Choroid plexus epithelial cell (primary cell): ENCODE data around the gene C1orf116.

ENCODE experiments used
- DNase-seq: peaks from one replicate; pipeline ENCODE4 v3.0.0-alpha.2; 2010; ENCODE audit warnings: low read depth
- H3K4me3 ChIP-seq: 2 replicates; pipeline ENCODE4 v1.5.1; 2011; ENCODE audit warnings: low read depth, mild to moderate bottlenecking, control low read depth, low read length, moderate library complexity
- TF ChIP-seq, protein P1 (sequence below): conservative IDR thresholded peaks from 2 replicates; pipeline ENCODE4 v1.5.1; 2011; ENCODE audit warnings: low read depth, mild to moderate bottlenecking, control low read depth, inconsistent platforms, low read length, moderate library complexity

C1orf116 gene

DNA sequence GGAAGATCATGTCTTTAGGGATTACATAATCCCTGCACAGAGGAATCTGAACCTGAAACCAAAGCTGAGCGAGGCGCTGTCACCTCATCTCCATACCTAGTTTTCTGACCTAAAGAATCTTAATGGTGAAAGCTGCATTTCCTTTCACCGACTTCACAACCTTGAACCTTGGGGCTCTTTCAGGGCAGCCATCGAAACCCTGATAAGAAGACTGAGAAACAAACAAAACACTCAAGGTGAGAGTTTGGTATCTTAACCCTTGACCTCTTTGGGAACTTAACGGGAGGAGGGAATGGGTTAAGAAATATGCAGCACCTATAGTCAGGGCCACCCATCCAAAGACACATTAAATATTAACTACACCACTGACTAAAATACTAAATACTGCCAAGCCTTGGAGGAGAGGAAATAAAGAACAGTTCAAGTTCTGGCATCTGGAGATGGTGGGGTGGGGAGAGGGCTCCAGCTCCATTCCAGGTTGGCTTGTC, 2.0 kb downstream of the C1orf116 start:
- TF ChIP-seq, protein P1, sequence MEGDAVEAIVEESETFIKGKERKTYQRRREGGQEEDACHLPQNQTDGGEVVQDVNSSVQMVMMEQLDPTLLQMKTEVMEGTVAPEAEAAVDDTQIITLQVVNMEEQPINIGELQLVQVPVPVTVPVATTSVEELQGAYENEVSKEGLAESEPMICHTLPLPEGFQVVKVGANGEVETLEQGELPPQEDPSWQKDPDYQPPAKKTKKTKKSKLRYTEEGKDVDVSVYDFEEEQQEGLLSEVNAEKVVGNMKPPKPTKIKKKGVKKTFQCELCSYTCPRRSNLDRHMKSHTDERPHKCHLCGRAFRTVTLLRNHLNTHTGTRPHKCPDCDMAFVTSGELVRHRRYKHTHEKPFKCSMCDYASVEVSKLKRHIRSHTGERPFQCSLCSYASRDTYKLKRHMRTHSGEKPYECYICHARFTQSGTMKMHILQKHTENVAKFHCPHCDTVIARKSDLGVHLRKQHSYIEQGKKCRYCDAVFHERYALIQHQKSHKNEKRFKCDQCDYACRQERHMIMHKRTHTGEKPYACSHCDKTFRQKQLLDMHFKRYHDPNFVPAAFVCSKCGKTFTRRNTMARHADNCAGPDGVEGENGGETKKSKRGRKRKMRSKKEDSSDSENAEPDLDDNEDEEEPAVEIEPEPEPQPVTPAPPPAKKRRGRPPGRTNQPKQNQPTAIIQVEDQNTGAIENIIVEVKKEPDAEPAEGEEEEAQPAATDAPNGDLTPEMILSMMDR, result no peak
- DNase-seq, result no peak
- H3K4me3 ChIP-seq, result no peak overlapping the region

DNA sequence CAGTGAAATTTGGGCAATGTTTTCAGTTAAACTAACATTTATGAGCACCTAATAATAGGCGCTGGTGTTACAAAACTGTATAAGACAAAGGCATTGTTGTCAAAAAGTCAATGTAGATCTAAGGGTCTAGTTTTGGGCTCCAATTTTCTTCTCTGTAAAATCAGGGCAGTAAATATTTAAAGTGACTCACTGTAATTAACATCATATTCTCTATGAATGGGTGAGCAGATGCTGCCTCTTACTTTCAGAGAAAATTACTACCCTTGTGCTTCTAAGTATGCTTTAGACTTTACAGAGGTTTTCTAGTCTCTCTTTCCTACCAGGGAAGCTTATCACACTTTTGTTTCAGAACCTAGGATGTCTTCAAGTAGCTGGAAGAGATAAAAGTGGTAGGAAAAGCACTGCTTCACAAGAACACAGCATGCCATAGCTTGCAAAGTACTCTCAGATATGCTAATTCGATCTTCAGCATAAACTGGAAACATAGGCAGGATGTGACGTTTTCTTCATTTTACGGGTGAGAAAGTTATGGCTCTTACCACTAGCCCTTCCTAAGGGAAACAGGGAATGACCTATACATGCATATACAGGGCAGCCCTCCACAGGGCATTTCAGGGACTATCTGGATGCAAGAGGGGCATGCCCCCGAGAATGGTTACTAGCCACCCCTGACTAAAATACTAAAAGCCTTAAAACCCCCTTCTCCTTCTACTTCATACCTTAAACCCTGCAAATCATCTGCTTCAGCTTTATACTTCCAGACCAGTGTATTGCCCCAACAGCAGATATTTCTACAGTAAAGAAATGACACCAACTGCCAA, 2.6 kb downstream of the C1orf116 start:
- no peak overlapping the region for H3K4me3 ChIP-seq
- TF ChIP-seq, protein P1, result no peak
- DNase-seq, result no peak

- H3K4me3 ChIP-seq, result no peak overlapping the region
- DNase-seq, result no peak
- TF ChIP-seq, protein P1, result no peak
Observed at GRCh38 chr1:207028884-207029650, 3.5 kb downstream of the C1orf116 start.

DNA sequence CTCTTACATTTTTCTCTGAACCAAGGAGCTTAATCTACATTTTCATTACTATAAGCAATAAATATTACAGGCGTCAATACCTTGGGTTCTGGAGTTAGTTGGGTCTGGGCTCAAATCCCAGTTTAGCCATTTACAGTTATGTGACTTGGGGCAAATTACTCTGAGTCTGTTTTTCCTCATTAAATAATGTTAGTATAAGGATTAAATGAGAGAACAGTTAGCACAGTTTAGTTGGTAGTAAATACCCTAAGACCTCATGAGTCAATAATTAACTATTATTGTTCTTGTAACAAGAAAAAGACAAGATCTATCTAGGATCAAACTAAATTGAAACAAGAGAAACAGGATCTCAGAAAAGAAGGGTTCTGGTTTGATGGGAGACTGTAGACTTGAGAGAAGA, 4.6 kb downstream of the C1orf116 start:
- TF ChIP-seq, protein P1, result no peak
- no peak overlapping the region for H3K4me3 ChIP-seq
- no peak for DNase-seq

DNA sequence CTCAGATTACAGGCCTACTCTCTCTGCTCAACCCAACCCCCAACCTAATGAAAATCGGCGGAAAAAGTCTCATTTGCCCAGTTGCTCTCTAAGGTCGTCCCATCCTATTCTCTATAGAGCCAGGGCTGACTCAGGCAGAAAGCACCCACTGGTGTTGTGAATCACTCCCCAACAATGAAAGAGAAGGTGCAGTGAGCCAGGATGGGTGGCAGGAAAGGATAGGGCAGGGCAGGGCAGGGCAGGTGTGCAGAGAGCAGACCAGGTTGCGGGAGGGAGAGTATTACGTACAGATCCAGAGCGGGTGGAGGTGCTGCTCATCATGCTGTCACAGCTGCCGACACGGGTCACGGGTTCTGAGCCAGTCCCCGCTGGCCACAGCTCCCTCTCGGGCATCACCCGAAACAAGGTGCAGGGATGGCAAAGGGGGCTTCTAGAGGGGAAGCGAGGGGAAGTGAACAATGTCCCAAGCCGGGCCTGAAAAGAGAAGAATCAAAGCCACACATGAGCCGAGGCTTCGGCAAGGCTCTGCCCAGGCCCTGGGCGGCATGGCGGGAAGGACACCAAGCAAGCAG, 5.3 kb downstream of the C1orf116 start:
- H3K4me3 ChIP-seq, result no peak overlapping the region
- TF ChIP-seq, protein P1, result no peak
- no peak for DNase-seq

- no peak for DNase-seq
- TF ChIP-seq, protein P1, result no peak
- H3K4me3 ChIP-seq, result no peak overlapping the region
Observed at GRCh38 chr1:207026104-207026534, 6.4 kb downstream of the C1orf116 start.
